PC-9 (cell line): ENCODE data around the gene TIGAR. TPM values are rescaled to one million over a fixed set of nuclear protein-coding genes. Genes with fewer than 3 reads are reported as not detected.

Source experiments
- BruUV-seq: library from RNA; stranded (reverse); fragments of 400-500 nt; replicated peaks from 2 replicates; lab custom pipeline; 2021; lab: Mats Ljungman, UMichigan
- CTCF ChIA-PET: fragments of 300-600 bp; sonication (Branson Sonifier 250); formaldehyde crosslinking; loops from one replicate; lab custom pipeline; 2022; ENCODE audit warnings: antibody characterized with exemption; lab: Charles Lee
- POLR2A ChIA-PET: fragments of 300-600 bp; sonication (Branson Sonifier 250); formaldehyde crosslinking; loops from one replicate; lab custom pipeline; 2022; ENCODE audit warnings: antibody characterized with exemption; ENCODE audit not compliant: unreplicated experiment; lab: Charles Lee
- DNase-seq, 2 experiments: peaks; one replicate each; pipeline versions ENCODE4 v3.0.0 to v3.0.0-alpha.2; 2015 to 2022; ENCODE audit warnings: mixed read lengths in 1 of 2
- H2AFZ ChIP-seq: fragments of 200-600 bp; sonication (generic); 2 replicates; pipeline ENCODE4 v1.8.1; 2017; ENCODE audit warnings: antibody characterized with exemption
- H3F3A ChIP-seq: fragments of 200-600 bp; sonication (generic); 2 replicates; pipeline ENCODE4 v1.8.1; 2017; ENCODE audit warnings: antibody characterized with exemption, mild to moderate bottlenecking, low read depth; ENCODE audit not compliant: insufficient read depth
- H3K27ac ChIP-seq: fragments of 200-600 bp; sonication (generic); 2 replicates; pipeline ENCODE4 v1.6.1; 2016; ENCODE audit warnings: mixed run types
- H3K27me3 ChIP-seq: fragments of 200-600 bp; sonication (generic); 2 replicates; pipeline ENCODE4 v1.6.1; 2016; ENCODE audit warnings: low read depth, mixed run types; ENCODE audit not compliant: insufficient read depth
- H3K36me3 ChIP-seq: fragments of 200-600 bp; sonication (generic); 2 replicates; pipeline ENCODE4 v1.6.1; 2016; ENCODE audit warnings: low read depth, mixed run types
- H3K4me1 ChIP-seq: fragments of 200-600 bp; sonication (generic); replicated peaks from 2 replicates; pipeline ENCODE4 v1.6.1; 2016; ENCODE audit warnings: mixed run types; ENCODE audit not compliant: insufficient read depth
- H3K4me2 ChIP-seq: fragments of 200-600 bp; sonication (generic); 2 replicates; pipeline ENCODE4 v1.6.1; 2017; ENCODE audit warnings: mixed run types
- H3K4me3 ChIP-seq: fragments of 200-600 bp; sonication (generic); 2 replicates; pipeline ENCODE4 v1.6.1; 2016; ENCODE audit warnings: mixed run types
- H3K79me2 ChIP-seq: fragments of 200-600 bp; sonication (generic); 2 replicates; pipeline ENCODE4 v1.6.1; 2017; ENCODE audit warnings: low read depth, mixed run types
- H3K9me2 ChIP-seq: fragments of 200-600 bp; sonication (generic); 2 replicates; pipeline ENCODE4 v1.8.1; 2017; ENCODE audit warnings: mild to moderate bottlenecking; ENCODE audit not compliant: insufficient read depth
- H3K9me3 ChIP-seq: fragments of 200-600 bp; sonication (generic); 2 replicates; pipeline ENCODE4 v1.8.1; 2016; ENCODE audit warnings: low read depth; ENCODE audit not compliant: insufficient read depth
- H4K20me1 ChIP-seq: fragments of 200-600 bp; sonication (generic); 2 replicates; pipeline ENCODE4 v1.8.1; 2017; ENCODE audit not compliant: insufficient read depth
- EZH2 ChIP-seq: fragments of 200-600 bp; sonication (generic); IDR thresholded peaks from 2 replicates; pipeline ENCODE4 v1.8.0; 2017; ENCODE audit warnings: antibody characterized with exemption, low read depth
- intact Hi-C: fragments of 100-400 bp; cut with micrococcal nuclease; formaldehyde crosslinking; loops from one replicate; pipeline ENCODE4 v1.10.0; 2022; ENCODE audit not compliant: unreplicated experiment
- total RNA-seq: library from RNA; stranded (reverse); gene quantifications from 2 replicates; pipeline ENCODE4 v1.2.3, GENCODE V29; 2021
- TF ChIP-seq, protein P1 (sequence below): fragments of 200-600 bp; sonication (generic); conservative IDR thresholded peaks from 2 replicates; pipeline ENCODE4 v1.6.1; 2017; ENCODE audit warnings: mixed run types, antibody characterized with exemption, mild to moderate bottlenecking, moderate library complexity

TIGAR gene
- total RNA-seq, 1 experiment from 2014 or later, result 13.2 TPM

GRCh38 chr12:4324366-4324765 is 3.4 kb downstream of the TIGAR start:
- Histone ChIP-seq H3K27ac (no peak overlapping the region), H3K9me3 (no peaks in the 10 kb centered on the region), H3K4me2 (no peak overlapping the region), H3K36me3 (no peaks in the 10 kb centered on the region), H3K79me2 (peaks cover 15% of the 10 kb centered on the region), H3K9me2 (no peaks in the 10 kb centered on the region), H2AFZ (no peak overlapping the region), H4K20me1 (0 out of 2 replicates have a peak, but pooled peaks cover 7% of the 10 kb centered on the region), H3F3A (peaks cover 6% of the 10 kb centered on the region), H3K27me3 (no peaks in the 10 kb centered on the region), H3K4me1 (peaks cover 12% of the 10 kb centered on the region), H3K4me3 (no peak overlapping the region)
- no peak for DNase-seq
- POLR2A ChIA-PET, result no interaction called here
- intact Hi-C loops, result loop anchor here (10.0 kb wide), 1 partner anchor 1950 kb away; no protein-coding TSS in a partner anchor
- CTCF ChIA-PET, result interaction anchor here (0.6 to 0.7 kb wide), 2 partner anchors 206 to 1025 kb away, joined by 4 to 7 read pairs; no protein-coding TSS in a partner anchor
- no TSS peak for BruUV-seq
- TF ChIP-seq, protein P1, sequence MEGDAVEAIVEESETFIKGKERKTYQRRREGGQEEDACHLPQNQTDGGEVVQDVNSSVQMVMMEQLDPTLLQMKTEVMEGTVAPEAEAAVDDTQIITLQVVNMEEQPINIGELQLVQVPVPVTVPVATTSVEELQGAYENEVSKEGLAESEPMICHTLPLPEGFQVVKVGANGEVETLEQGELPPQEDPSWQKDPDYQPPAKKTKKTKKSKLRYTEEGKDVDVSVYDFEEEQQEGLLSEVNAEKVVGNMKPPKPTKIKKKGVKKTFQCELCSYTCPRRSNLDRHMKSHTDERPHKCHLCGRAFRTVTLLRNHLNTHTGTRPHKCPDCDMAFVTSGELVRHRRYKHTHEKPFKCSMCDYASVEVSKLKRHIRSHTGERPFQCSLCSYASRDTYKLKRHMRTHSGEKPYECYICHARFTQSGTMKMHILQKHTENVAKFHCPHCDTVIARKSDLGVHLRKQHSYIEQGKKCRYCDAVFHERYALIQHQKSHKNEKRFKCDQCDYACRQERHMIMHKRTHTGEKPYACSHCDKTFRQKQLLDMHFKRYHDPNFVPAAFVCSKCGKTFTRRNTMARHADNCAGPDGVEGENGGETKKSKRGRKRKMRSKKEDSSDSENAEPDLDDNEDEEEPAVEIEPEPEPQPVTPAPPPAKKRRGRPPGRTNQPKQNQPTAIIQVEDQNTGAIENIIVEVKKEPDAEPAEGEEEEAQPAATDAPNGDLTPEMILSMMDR, result no peak
- TF ChIP-seq EZH2, result no peak

GRCh38 chr12:4325966-4326365 is 5.0 kb downstream of the TIGAR start:
- Histone ChIP-seq H3K9me3 (no peaks in the 10 kb centered on the region), H3K9me2 (no peaks in the 10 kb centered on the region), H3K27ac (no peak overlapping the region), H3K4me2 (no peak overlapping the region), H3K79me2 (peaks cover 15% of the 10 kb centered on the region), H4K20me1 (0 out of 2 replicates have a peak, but pooled peaks cover 7% of the 10 kb centered on the region), H3K27me3 (no peaks in the 10 kb centered on the region), H2AFZ (no peak overlapping the region), H3K4me1 (peaks cover 12% of the 10 kb centered on the region), H3K4me3 (no peak overlapping the region), H3F3A (no peaks in the 10 kb centered on the region), H3K36me3 (no peaks in the 10 kb centered on the region)
- POLR2A ChIA-PET, result no interaction called here
- CTCF ChIA-PET, result no interaction called here
- TF ChIP-seq, protein P1, result no peak
- TF ChIP-seq EZH2, result no peak
- no peak for DNase-seq
- BruUV-seq, result no TSS peak
- intact Hi-C loops, result loop anchor here (10.0 kb wide), 1 partner anchor 1949 kb away; no protein-coding TSS in a partner anchor

DNA sequence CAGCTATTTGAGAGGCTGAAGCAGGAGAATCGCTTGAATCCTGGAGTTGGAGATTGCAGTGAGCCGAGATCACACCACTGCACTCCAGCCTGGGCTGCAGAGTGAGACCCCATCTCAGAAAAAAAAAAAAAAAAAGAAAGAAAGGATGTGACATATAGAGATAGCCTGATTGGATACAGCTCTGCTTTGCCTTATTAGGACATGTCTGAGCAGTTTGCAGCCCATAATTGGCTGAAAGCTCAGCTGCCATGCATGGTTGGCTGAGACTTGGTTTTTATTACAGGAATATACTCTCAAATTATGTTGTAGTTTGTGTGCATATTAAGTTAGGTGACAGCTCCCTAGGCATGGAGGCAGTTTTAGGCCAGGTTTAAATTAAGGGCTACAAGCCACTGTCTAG is 6.3 kb downstream of the TIGAR start:
- intact Hi-C loops, result loop anchor here (10.0 kb wide), 1 partner anchor 1948 kb away; no protein-coding TSS in a partner anchor
- H2AFZ ChIP-seq, result no peak overlapping the region
- DNase-seq, result no peak
- 0 out of 2 replicates have a peak, but pooled peaks cover 7% of the 10 kb centered on the region for H4K20me1 ChIP-seq
- H3K4me3 ChIP-seq, result no peak overlapping the region
- H3K4me1 ChIP-seq, result peaks cover 6% of the 10 kb centered on the region
- H3K9me2 ChIP-seq, result no peaks in the 10 kb centered on the region
- no peaks in the 10 kb centered on the region for H3F3A ChIP-seq
- no peaks in the 10 kb centered on the region for H3K36me3 ChIP-seq
- no peaks in the 10 kb centered on the region for H3K27me3 ChIP-seq
- TF ChIP-seq EZH2, result no peak
- TF ChIP-seq, protein P1, result no peak
- H3K9me3 ChIP-seq, result no peaks in the 10 kb centered on the region
- BruUV-seq, result no TSS peak
- no peak overlapping the region for H3K4me2 ChIP-seq
- POLR2A ChIA-PET, result no interaction called here
- H3K27ac ChIP-seq, result no peak overlapping the region
- H3K79me2 ChIP-seq, result peaks cover 4% of the 10 kb centered on the region
- CTCF ChIA-PET, result no interaction called here
